ENCODE data around the gene KCNT1. TPM values are rescaled to one million over a fixed set of nuclear protein-coding genes. Genes with fewer than 3 reads are reported as not detected.

The KCNT1 gene
- total RNA-seq, 1 experiment from 2014 or later: 0.68 TPM

DNA sequence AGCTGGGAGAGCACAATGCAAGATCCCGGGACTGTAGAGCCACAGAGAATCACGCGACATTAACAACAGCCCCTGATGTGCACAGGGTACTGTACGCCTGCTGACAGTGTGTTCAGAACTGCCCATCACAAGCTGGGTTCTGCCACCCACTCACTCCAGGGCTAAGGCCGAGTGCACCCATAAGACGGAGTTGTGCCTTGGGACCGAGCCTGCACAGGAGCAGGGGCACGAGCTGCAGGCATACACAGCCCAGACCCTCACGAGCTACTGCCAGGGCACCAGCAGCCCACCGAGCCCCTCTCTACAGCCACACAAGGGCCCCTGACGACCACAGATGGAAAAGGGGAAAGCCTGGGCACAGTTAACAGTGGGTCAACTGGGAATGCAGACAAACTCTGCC lies 137.5 kb downstream of the KCNT1 start:
- Histone ChIP-seq H3K14ac (ENCODE audit: insufficient read depth, low read length) (no peak overlapping the region), H3K9ac (ENCODE audit: extremely low read depth, insufficient read length, low read length) (no peak overlapping the region), H3K23me2 (ENCODE audit: insufficient read length, low read depth, low read length, poor library complexity, severe bottlenecking) (no peaks in the 10 kb centered on the region), H3K18ac (ENCODE audit: insufficient read length, low read depth, low read length) (no peak overlapping the region), H4K8ac (replicated peaks; ENCODE audit: insufficient read length, low read depth, low read length) (no peak overlapping the region), H3K27ac (ENCODE audit: insufficient read length, low read depth, low read length) (no peak overlapping the region), H3K4me1 (ENCODE audit: insufficient read depth, low read length) (peaks cover 3% of the 10 kb centered on the region; the same call in 1 of the 2 replicates), H4K5ac (ENCODE audit: insufficient read length, low read depth, low read length) (no peak overlapping the region), H3K56ac (ENCODE audit: insufficient read length, low read depth, low read length) (no peak overlapping the region), H3K4ac (ENCODE audit: low read depth, low read length) (no peak overlapping the region), H2BK5ac (ENCODE audit: insufficient read length, low read length) (no peak overlapping the region), H3K79me2 (ENCODE audit: insufficient read depth, low read length) (peaks cover 9% of the 10 kb centered on the region; the same call in 1 of the 2 replicates), H2BK12ac (ENCODE audit: insufficient read length, low read depth, low read length) (no peak overlapping the region), H3K9me3 (ENCODE audit: control insufficient read depth, low read depth, low read length) (no peaks in the 10 kb centered on the region), H4K20me1 (ENCODE audit: control insufficient read depth, insufficient read depth, insufficient read length) (peaks cover 2% of the 10 kb centered on the region), H2BK20ac (ENCODE audit: low read depth, low read length, poor library complexity, severe bottlenecking) (no peak overlapping the region), H3K79me1 (ENCODE audit: insufficient read depth, low read depth, low read length, poor library complexity, severe bottlenecking) (peaks cover 5% of the 10 kb centered on the region), H3K4me2 (ENCODE audit: insufficient read depth, insufficient read length, low read length) (no peak overlapping the region), H2AK5ac (ENCODE audit: insufficient read length, low read length) (no peak overlapping the region), H4K91ac (ENCODE audit: insufficient read length, low read depth, low read length) (no peak overlapping the region), H2BK15ac (ENCODE audit: low read depth, low read length) (no peak overlapping the region), H3K23ac (ENCODE audit: insufficient read length, low read depth, low read length) (no peak overlapping the region), H2AFZ (ENCODE audit: low read length) (no peak overlapping the region), H2BK120ac (ENCODE audit: low read depth, low read length, poor library complexity, severe bottlenecking) (no peak overlapping the region), H3T11ph (ENCODE audit: low read length) (no peak overlapping the region), H3K27me3 (ENCODE audit: insufficient read depth, low read length) (no peaks in the 10 kb centered on the region)
- TF ChIP-seq, protein P1, sequence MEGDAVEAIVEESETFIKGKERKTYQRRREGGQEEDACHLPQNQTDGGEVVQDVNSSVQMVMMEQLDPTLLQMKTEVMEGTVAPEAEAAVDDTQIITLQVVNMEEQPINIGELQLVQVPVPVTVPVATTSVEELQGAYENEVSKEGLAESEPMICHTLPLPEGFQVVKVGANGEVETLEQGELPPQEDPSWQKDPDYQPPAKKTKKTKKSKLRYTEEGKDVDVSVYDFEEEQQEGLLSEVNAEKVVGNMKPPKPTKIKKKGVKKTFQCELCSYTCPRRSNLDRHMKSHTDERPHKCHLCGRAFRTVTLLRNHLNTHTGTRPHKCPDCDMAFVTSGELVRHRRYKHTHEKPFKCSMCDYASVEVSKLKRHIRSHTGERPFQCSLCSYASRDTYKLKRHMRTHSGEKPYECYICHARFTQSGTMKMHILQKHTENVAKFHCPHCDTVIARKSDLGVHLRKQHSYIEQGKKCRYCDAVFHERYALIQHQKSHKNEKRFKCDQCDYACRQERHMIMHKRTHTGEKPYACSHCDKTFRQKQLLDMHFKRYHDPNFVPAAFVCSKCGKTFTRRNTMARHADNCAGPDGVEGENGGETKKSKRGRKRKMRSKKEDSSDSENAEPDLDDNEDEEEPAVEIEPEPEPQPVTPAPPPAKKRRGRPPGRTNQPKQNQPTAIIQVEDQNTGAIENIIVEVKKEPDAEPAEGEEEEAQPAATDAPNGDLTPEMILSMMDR (conservative IDR thresholded peaks at IDR 0.05): no peak
- H3K27ac Mint-ChIP-seq: no peak overlapping the region
- DNase-seq: no peak
- no CpG with 5 or more reads among the region's 11 CpGs for WGBS (ENCODE audit: extremely low coverage, insufficient read length, low lambda C conversion rate)
- peaks cover 11 to 20% (median 12%) of the 10 kb centered on the region in 3 experiments for H3K36me3 Mint-ChIP-seq (ENCODE audit: insufficient read depth in 1 of 3, low read depth in 3 of 3)
- peaks cover 7% of the 10 kb centered on the region in 2 experiments for H3K9me3 Mint-ChIP-seq
- no peak overlapping the region for H3K4me3 Mint-ChIP-seq
- no peaks in the 10 kb centered on the region for H3K27me3 Mint-ChIP-seq (ENCODE audit: low read depth)
- peaks cover 10 to 16% of the 10 kb centered on the region in 2 experiments for H3K4me1 Mint-ChIP-seq
